ENCODE measurements around the gene OR1I1.

GRCh38 chr19:15074371-15074770 lies 7.6 kb upstream of the OR1I1 start:
- TF ChIP-seq CTCF (IDR thresholded peaks at IDR 0.05; ENCODE audit: low read depth, low read length, poor library complexity, severe bottlenecking) (no peak), EZH2phosphoT487 (IDR thresholded peaks at IDR 0.05; ENCODE audit: borderline replicate concordance, low read length) (no peak)
